Measurements from ENCODE around the gene ANKRD7. TPM values are rescaled to one million over a fixed set of nuclear protein-coding genes. Genes with fewer than 3 reads are reported as not detected.

Gene ANKRD7
- total and polyA plus RNA-seq, 8 donors, result 0.58 to 2.5 (median 1.9) TPM

DNA sequence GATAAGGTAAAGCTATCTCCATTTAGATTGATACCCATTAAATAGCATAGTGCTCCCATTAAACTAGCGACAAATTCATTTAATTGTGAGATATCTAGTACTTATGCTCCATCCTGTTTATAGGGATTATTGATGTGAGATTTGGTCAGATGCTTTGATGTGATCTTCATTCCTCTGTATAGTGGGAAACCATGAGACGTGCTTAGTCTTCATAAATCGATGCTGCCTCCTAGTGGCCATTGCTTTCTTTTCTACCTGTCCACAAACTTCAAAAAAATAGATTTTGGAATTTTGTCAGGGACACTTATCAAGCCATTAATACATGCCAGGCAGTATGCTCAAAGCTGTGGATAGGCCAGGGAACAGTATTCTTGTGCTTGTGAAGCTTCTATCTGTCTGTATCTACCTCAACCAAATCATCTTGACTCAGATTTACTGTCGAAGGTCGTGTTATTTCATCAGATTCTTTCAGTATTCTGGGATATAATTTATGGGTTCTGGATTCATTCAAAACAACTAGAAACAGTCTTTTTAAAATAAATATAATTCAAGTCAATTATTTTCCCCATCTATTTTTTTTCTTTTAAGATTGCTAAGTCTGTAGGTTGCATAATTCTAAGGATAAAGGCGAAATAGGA, 28.5 kb upstream of the ANKRD7 start:
- Histone ChIP-seq H3K9me3 (no peaks in the 10 kb centered on the region), H3K27ac (no peak overlapping the region), H3K4me1 (no peaks in the 10 kb centered on the region), H3K4me3 (no peak overlapping the region), H3K36me3 (peaks cover 0 to 18% of the 10 kb centered on the region in 2 donors), H3K27me3 (no peaks in the 10 kb centered on the region)
- intact Hi-C loops (cut with DNase I), result no loop called here
- ATAC-seq, result peak; percentile 74
- TF ChIP-seq, protein P1, sequence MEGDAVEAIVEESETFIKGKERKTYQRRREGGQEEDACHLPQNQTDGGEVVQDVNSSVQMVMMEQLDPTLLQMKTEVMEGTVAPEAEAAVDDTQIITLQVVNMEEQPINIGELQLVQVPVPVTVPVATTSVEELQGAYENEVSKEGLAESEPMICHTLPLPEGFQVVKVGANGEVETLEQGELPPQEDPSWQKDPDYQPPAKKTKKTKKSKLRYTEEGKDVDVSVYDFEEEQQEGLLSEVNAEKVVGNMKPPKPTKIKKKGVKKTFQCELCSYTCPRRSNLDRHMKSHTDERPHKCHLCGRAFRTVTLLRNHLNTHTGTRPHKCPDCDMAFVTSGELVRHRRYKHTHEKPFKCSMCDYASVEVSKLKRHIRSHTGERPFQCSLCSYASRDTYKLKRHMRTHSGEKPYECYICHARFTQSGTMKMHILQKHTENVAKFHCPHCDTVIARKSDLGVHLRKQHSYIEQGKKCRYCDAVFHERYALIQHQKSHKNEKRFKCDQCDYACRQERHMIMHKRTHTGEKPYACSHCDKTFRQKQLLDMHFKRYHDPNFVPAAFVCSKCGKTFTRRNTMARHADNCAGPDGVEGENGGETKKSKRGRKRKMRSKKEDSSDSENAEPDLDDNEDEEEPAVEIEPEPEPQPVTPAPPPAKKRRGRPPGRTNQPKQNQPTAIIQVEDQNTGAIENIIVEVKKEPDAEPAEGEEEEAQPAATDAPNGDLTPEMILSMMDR (IDR thresholded peaks at IDR 0.05), result peak; percentile 58 to 65
- peak in 1 of 4 donors; percentile 65 for DNase-seq

DNA sequence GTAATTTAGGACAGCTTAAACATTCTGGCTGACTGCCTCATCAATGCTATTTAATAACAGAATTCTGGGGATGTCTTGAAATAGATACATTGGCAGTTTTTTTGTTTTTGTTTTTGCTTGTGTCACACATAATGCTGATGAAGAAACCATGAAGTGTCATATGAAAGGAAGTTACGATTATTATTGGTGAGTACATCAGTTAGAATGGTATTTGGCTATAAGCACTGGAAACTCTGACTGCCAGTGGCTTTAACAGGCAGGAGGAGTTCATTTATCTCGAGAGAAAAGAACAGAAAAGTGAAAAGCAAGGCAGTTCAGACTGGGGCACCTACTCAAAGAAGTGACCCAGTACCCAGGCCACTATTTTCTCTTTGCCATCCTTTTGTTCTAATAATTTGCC, 22.4 kb upstream of the ANKRD7 start:
- no peak overlapping the region for H3K4me3 ChIP-seq
- DNase-seq (no peak), ATAC-seq (no peak)
- H3K27ac ChIP-seq, result no peak overlapping the region
- no peaks in the 10 kb centered on the region for H3K4me1 ChIP-seq
- no peaks in the 10 kb centered on the region for H3K27me3 ChIP-seq
- TF ChIP-seq, protein P1 (IDR thresholded peaks at IDR 0.05), result no peak
- intact Hi-C loops (cut with DNase I), result no loop called here
- no peaks in the 10 kb centered on the region for H3K9me3 ChIP-seq
- no peaks in the 10 kb centered on the region for H3K36me3 ChIP-seq

DNA sequence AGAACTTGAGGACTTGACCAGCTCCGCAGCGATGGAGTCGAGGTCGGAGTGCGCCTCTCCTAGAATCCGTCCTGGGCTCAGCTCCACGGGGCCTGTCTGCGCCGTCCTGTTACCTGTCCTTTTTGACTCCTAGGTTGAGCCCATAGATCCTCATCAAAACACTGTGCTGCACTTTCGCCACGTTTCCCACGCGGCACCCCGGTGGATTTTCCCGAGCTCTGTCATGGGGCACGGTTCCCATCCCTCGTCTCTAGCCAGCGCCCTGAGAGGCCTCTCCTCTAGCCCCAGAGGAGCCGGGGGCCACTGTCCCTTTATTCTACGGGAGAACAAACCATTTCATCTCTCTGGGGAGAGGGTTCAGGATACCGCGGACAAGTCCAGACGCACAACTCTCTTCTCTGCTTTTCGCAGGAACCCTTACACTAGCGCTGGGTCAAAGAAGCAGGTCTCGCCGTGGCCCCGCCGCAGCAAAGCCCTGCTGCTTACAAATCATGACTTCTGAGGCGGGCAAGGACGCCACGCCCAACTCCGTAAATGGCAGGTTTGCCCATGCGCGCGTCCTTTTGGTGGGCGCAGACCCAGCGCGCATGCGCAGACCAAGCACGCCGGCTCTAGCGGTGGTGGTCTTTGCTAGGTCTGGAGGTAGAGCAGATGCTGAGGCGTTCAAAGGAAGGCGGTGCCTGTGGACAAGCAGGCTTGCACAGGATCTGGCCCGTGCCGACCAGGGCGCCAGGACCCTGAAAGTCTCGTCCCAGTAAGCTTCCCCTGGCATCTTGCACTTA, 10.3 kb upstream of the ANKRD7 start:
- Histone ChIP-seq H3K36me3 (no peaks in the 10 kb centered on the region), H3K4me1 (peaks cover 0 to 5% of the 10 kb centered on the region in 2 donors), H3K27me3 (peaks cover 0 to 13% of the 10 kb centered on the region in 2 donors), H3K4me3 (peak overlapping the region; percentile 36 to 42), H3K27ac (no peak overlapping the region), H3K9me3 (no peaks in the 10 kb centered on the region)
- intact Hi-C loops (cut with DNase I), result no loop called here
- TF ChIP-seq, protein P1 (IDR thresholded peaks at IDR 0.05), result no peak
- peak; percentile 97 for ATAC-seq
- DNase-seq, result peak; percentile 72 to 93 (median 80)

DNA sequence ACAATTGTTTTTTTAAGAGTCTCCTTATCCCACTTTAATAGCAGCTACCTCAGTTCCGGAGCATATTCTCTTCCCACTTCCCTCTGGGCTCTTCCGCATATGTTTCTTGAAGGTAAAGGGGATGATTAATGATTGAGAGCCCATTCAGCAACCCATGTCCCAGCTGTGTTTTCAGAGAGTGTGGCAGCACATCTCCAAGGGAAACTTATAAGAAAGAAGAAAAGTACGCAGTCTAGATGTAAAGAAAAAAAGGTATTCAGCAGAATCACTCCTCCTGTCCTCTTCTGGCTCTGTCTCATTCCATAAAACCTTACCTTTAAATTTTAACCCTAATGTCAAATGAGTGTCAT, 9.7 kb upstream of the ANKRD7 start:
- Histone ChIP-seq H3K27me3 (peaks cover 0 to 13% of the 10 kb centered on the region in 2 donors), H3K36me3 (no peaks in the 10 kb centered on the region), H3K27ac (no peak overlapping the region), H3K4me3 (peak overlapping the region; percentile 36 to 42), H3K4me1 (peaks cover 0 to 5% of the 10 kb centered on the region in 2 donors), H3K9me3 (no peaks in the 10 kb centered on the region)
- TF ChIP-seq, protein P1 (IDR thresholded peaks at IDR 0.05), result no peak
- ATAC-seq (peak; percentile 35), DNase-seq (no peak)
- intact Hi-C loops (cut with DNase I), result no loop called here

DNA sequence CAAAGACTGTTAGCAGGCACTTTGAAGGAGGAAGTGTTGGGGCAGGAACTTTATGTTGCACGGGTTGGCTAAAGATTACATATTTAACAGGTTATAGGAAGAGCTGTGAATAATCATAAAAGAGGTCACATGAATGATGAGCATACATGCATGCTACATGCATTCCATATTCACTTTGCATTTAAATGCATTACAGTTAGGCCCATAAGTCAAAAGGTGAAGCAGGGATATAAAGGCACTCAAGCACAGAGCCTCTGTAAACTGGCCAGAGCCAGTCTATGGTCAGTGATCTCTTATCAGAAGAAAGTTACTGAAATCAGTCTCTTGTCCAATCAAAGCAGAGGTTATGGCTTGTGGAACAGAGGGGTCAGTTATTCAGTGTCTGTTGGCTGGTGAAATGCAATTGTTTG, 7.3 kb upstream of the ANKRD7 start:
- DNase-seq (no peak), ATAC-seq (no peak)
- Histone ChIP-seq H3K36me3 (no peaks in the 10 kb centered on the region), H3K4me1 (peaks cover 0 to 5% of the 10 kb centered on the region in 2 donors), H3K27ac (no peak overlapping the region), H3K27me3 (peaks cover 0 to 13% of the 10 kb centered on the region in 2 donors), H3K4me3 (no peak overlapping the region), H3K9me3 (no peaks in the 10 kb centered on the region)
- intact Hi-C loops (cut with DNase I), result no loop called here
- TF ChIP-seq, protein P1 (IDR thresholded peaks at IDR 0.05), result no peak

Measured in left lung (tissue), 10 donors.